ENCODE data around the gene OAS2.

The OAS2 gene

GRCh38 chr12:112971248-112971647, 7.1 kb upstream of the OAS2 start:
- TF ChIP-seq EZH2phosphoT487 (conservative IDR thresholded peaks at IDR 0.05; ENCODE audit: low read length) (no peak), CTCF (IDR thresholded peaks at IDR 0.05; ENCODE audit: insufficient read depth, low read length, poor library complexity, severe bottlenecking) (no peak)
- H3K36me3 ChIP-seq (ENCODE audit: low read length) = no peaks in the 10 kb centered on the region
- H4K20me1 ChIP-seq (ENCODE audit: low read depth, low read length) = no peaks in the 10 kb centered on the region
- H3K9me3 ChIP-seq (ENCODE audit: insufficient read depth, low read length) = no peaks in the 10 kb centered on the region
- no peaks in the 10 kb centered on the region for H3F3A ChIP-seq (ENCODE audit: insufficient read depth)
- no peak overlapping the region for H2AFZ ChIP-seq (ENCODE audit: low read depth, low read length, severe bottlenecking)
- H3K9ac ChIP-seq (ENCODE audit: low read length) = no peak overlapping the region
- no peak overlapping the region for H3K27ac ChIP-seq (ENCODE audit: low read depth, low read length)
- H3K27me3 ChIP-seq (ENCODE audit: low read length) = no peaks in the 10 kb centered on the region
- H3K4me2 ChIP-seq (ENCODE audit: low read depth, low read length, poor library complexity, severe bottlenecking) = no peak overlapping the region
- no peaks in the 10 kb centered on the region for H3K79me2 ChIP-seq (ENCODE audit: insufficient read depth, low read length)
- H3K9me2 ChIP-seq (replicated peaks; ENCODE audit: insufficient read depth, low read length) = no peaks in the 10 kb centered on the region
- H3K4me3 ChIP-seq (ENCODE audit: insufficient read depth, low read length, poor library complexity, severe bottlenecking) = no peak overlapping the region

DNA sequence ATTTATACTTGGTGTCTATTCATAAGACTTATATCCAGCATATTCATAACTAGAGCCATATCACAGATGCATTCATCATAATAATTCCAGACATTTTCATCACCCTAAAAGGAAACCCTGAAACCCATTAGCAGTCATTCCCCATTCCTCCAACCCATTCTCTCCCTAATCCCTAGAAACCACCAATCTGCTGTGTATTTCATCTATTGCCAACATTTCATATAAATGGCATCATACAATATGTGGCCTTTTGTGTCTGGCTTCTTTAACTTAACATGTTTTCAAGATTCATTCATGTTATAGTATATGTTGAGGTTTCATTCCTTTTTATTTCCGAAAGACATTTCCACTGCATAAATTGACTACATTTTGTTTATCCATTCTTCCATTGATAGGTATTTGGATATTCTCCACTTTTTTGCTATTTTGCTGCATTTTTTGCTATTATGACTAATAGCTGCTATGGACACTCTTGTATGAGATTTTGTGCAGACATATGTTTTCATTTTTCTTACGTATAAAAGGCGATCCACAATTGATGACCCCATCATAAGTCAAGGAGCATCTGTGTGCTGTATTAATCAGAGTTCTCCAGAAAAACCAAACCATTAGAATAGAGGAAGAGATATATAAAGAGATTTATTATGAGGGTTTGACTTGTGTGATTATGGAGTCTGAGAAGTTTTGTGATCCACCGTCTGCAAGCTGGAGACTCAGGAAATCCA, 5.1 kb upstream of the OAS2 start:
- Histone ChIP-seq H3K79me2 (ENCODE audit: insufficient read depth, low read length) (no peaks in the 10 kb centered on the region), H3K4me2 (ENCODE audit: low read depth, low read length, poor library complexity, severe bottlenecking) (no peak overlapping the region), H3K27me3 (ENCODE audit: low read length) (no peaks in the 10 kb centered on the region), H3K9ac (ENCODE audit: low read length) (no peak overlapping the region), H3K9me3 (ENCODE audit: insufficient read depth, low read length) (no peaks in the 10 kb centered on the region), H4K20me1 (ENCODE audit: low read depth, low read length) (no peaks in the 10 kb centered on the region), H3K36me3 (ENCODE audit: low read length) (no peaks in the 10 kb centered on the region), H3F3A (ENCODE audit: insufficient read depth) (no peaks in the 10 kb centered on the region), H3K4me3 (ENCODE audit: insufficient read depth, low read length, poor library complexity, severe bottlenecking) (no peak overlapping the region), H2AFZ (ENCODE audit: low read depth, low read length, severe bottlenecking) (no peak overlapping the region), H3K27ac (ENCODE audit: low read depth, low read length) (no peak overlapping the region), H3K9me2 (replicated peaks; ENCODE audit: insufficient read depth, low read length) (no peaks in the 10 kb centered on the region)
- TF ChIP-seq EZH2phosphoT487 (conservative IDR thresholded peaks at IDR 0.05; ENCODE audit: low read length) (no peak), CTCF (IDR thresholded peaks at IDR 0.05; ENCODE audit: insufficient read depth, low read length, poor library complexity, severe bottlenecking) (no peak)

DNA sequence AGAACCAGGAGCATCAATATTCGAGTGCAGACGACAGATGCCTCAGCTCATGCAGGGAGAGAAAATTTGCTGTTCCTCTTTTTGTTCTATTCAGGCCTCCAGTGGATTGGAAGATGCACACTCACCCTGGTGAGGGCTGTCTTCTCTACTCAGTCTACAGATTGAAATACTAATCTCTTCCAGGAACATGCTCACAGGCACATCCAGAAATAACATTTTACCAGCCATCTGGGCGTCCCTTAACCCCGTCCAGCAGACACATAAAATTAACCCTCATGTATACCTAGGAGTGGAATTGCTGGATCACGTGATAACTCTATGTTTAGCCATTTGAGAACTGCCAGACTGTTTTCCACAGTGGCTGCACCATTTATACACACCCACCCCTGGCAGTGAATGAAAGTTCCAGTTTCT, 4.5 kb upstream of the OAS2 start:
- no peak overlapping the region for H3K4me2 ChIP-seq (ENCODE audit: low read depth, low read length, poor library complexity, severe bottlenecking)
- no peak overlapping the region for H3K9ac ChIP-seq (ENCODE audit: low read length)
- H3F3A ChIP-seq (ENCODE audit: insufficient read depth) = no peaks in the 10 kb centered on the region
- H3K79me2 ChIP-seq (ENCODE audit: insufficient read depth, low read length) = no peaks in the 10 kb centered on the region
- no peak overlapping the region for H3K4me3 ChIP-seq (ENCODE audit: insufficient read depth, low read length, poor library complexity, severe bottlenecking)
- no peaks in the 10 kb centered on the region for H3K27me3 ChIP-seq (ENCODE audit: low read length)
- no peaks in the 10 kb centered on the region for H3K9me3 ChIP-seq (ENCODE audit: insufficient read depth, low read length)
- H3K27ac ChIP-seq (ENCODE audit: low read depth, low read length) = no peak overlapping the region
- H3K36me3 ChIP-seq (ENCODE audit: low read length) = no peaks in the 10 kb centered on the region
- H2AFZ ChIP-seq (ENCODE audit: low read depth, low read length, severe bottlenecking) = no peak overlapping the region
- TF ChIP-seq EZH2phosphoT487 (conservative IDR thresholded peaks at IDR 0.05; ENCODE audit: low read length) = no peak
- no peak for TF ChIP-seq CTCF (IDR thresholded peaks at IDR 0.05; ENCODE audit: insufficient read depth, low read length, poor library complexity, severe bottlenecking)
- H4K20me1 ChIP-seq (ENCODE audit: low read depth, low read length) = no peaks in the 10 kb centered on the region
- H3K9me2 ChIP-seq (replicated peaks; ENCODE audit: insufficient read depth, low read length) = no peaks in the 10 kb centered on the region

Measured in SU-DHL-6 (cell line).